NT2/D1 (cell line): Measurements from ENCODE around the gene AURKB.

Experiments
- YY1 ChIP-seq: IDR thresholded peaks from 2 replicates; pipeline ENCODE4 v1.6.1; 2011; ENCODE audit not compliant: insufficient read length, insufficient read depth
- ZNF274 ChIP-seq: IDR thresholded peaks from 2 replicates; pipeline ENCODE4 v1.6.1; 2011; ENCODE audit warnings: mild to moderate bottlenecking, low read depth, low read length

DNA sequence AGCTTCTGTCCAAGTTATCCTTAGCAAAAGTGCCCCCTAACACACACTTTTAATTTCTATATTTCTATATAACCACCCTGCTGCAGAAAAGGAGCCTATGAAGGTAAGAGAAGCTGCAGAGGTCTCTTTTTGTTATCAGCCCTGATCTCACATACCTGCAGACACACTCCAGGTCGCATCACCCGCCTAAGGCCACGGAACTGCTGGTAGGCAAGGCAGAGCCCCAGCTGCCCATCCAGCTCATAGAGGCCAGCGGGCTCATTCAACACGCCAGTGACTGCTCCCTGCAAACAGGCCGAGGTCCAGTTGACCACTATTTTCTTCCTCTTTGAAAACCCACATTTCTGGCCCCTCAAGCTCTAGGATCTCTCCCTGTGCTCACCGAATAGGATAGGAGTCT, 25.3 kb upstream of the AURKB start:
- no peak for TF ChIP-seq YY1
- no peak for TF ChIP-seq ZNF274
